Sigmoid colon (tissue), 7 donors: ENCODE results near the gene PHLPP1. TPM values are rescaled to one million over a fixed set of nuclear protein-coding genes. Genes with fewer than 3 reads are reported as not detected.

Experiments used
- DNase-seq: peaks from one replicate; pipeline ENCODE4 v3.0.0-alpha.2; 2019
- H3K27ac ChIP-seq, 4 donors: fragments of 200-600 bp; sonication (generic); one replicate each; pipeline ENCODE4 v1.5.1; 2016 to 2019; ENCODE audit warnings: mild to moderate bottlenecking in 1 of 4
- H3K27me3 ChIP-seq, 3 donors: fragments of 200-600 bp; sonication (generic); one replicate each; pipeline ENCODE4 v1.5.1; 2019; ENCODE audit warnings: mild to moderate bottlenecking in 1 of 3
- H3K36me3 ChIP-seq, 4 donors: fragments of 200-600 bp; sonication (generic); one replicate each; pipeline ENCODE4 v1.5.1; 2016 to 2019
- H3K4me1 ChIP-seq, 4 donors: fragments of 200-600 bp; sonication (generic); one replicate each; pipeline ENCODE4 v1.5.1; 2017 to 2019
- H3K4me3 ChIP-seq, 4 donors: fragments of 200-600 bp; sonication (generic); one replicate each; pipeline ENCODE4 v1.5.1; 2017 to 2019; ENCODE audit warnings: mild to moderate bottlenecking in 2 of 4, moderate library complexity in 1 of 4
- H3K9me3 ChIP-seq, 4 donors: fragments of 200-600 bp in 3 of 4; sonication (generic) in 3 of 4; one replicate each; pipeline versions ENCODE4 v1.5.1 to v1.6.1; 2013 to 2019
- CTCF ChIP-seq, 4 experiments: fragments of 450-650 bp in 3 of 4; fragments of 200-600 bp in 1 of 4; IDR thresholded peaks; one replicate each; pipeline ENCODE4 v1.5.1; 2016 to 2019; ENCODE audit warnings: antibody characterized with exemption in 4 of 4, mild to moderate bottlenecking in 3 of 4, moderate library complexity in 2 of 4
- EP300 ChIP-seq, 4 donors: sonication (generic); formaldehyde crosslinking; IDR thresholded peaks; one replicate each; pipeline ENCODE4 v1.6.1; 2017; ENCODE audit warnings: antibody characterized with exemption in 4 of 4
- POLR2A ChIP-seq, 2 donors: fragments of 450-650 bp; IDR thresholded peaks; one replicate each; pipeline ENCODE4 v1.6.1; 2016; ENCODE audit warnings: antibody characterized with exemption in 2 of 2, mild to moderate bottlenecking in 2 of 2, moderate library complexity in 2 of 2
- POLR2AphosphoS5 ChIP-seq, 4 donors: sonication (generic); formaldehyde crosslinking; IDR thresholded peaks; one replicate each; pipeline ENCODE4 v1.6.1; 2017; ENCODE audit warnings: antibody characterized with exemption in 4 of 4
- WGBS, 2 donors: extraction: QIAGEN DNeasy Blood & Tissue Kit; methylation state at CpG; one replicate each; pipeline ENCODE4 v1.1.7; 2013; 5-methylcytosine and 5-hydroxymethylcytosine counted together
- intact Hi-C: fragments of 100-400 bp; cut with DNase I; formaldehyde crosslinking; loops from one replicate; pipeline ENCODE4 v1.15.1; 2023
- polyA plus RNA-seq, 3 donors: library from polyadenylated mRNA; stranded (reverse); fragments of 200-250 nt; gene quantifications; one replicate each; pipeline ENCODE4 v1.2.3, GENCODE V29; 2013
- total RNA-seq, 4 donors: library from RNA; depleted of rRNA; stranded (reverse); fragments of >200 nt; gene quantifications; one replicate each; pipeline ENCODE4 v1.1.0, GENCODE V29; 2016
- donor health status: healthy with polysubstance abuse.
- donor health status: Bipolar disorder and iron deficiency.
- donor health status: healthy.

PHLPP1 gene
- total and polyA plus RNA-seq, 7 donors = 4.2 to 18.6 (median 7.1) TPM

- WGBS, 2 donors = 80 to 83% methylated on average over 12 of the region's 12 CpGs
- no peak overlapping the region for H3K27ac ChIP-seq
- H3K4me1 ChIP-seq = peaks cover 0 to 60% (median 46%) of the 10 kb centered on the region in 4 donors
- no peak for TF ChIP-seq POLR2AphosphoS5 (IDR thresholded peaks at IDR 0.05)
- no peak for TF ChIP-seq CTCF (IDR thresholded peaks at IDR 0.05)
- no peak for TF ChIP-seq POLR2A (IDR thresholded peaks at IDR 0.05)
- no peak for TF ChIP-seq EP300 (IDR thresholded peaks at IDR 0.05)
- intact Hi-C loops = loop anchor here (2.0 kb wide), 1 partner anchor 70 kb away; no protein-coding TSS in a partner anchor
- no peaks in the 10 kb centered on the region for H3K36me3 ChIP-seq
- no peaks in the 10 kb centered on the region for H3K9me3 ChIP-seq
- no peaks in the 10 kb centered on the region for H3K27me3 ChIP-seq
- no peak overlapping the region for H3K4me3 ChIP-seq
- no peak for DNase-seq
Measured at GRCh38 chr18:62720766-62721613, 5.6 kb downstream of the PHLPP1 start.

GRCh38 chr18:62721839-62722795 lies 6.8 kb downstream of the PHLPP1 start:
- TF ChIP-seq CTCF (IDR thresholded peaks at IDR 0.05) (no peak), POLR2AphosphoS5 (IDR thresholded peaks at IDR 0.05) (no peak), POLR2A (IDR thresholded peaks at IDR 0.05) (no peak), EP300 (IDR thresholded peaks at IDR 0.05) (no peak)
- no peak for DNase-seq
- peak overlapping the region in 1 of 4 donors; percentile 36 for H3K27ac ChIP-seq
- intact Hi-C loops = loop anchor here (2.0 kb wide), 1 partner anchor 69 kb away; no protein-coding TSS in a partner anchor
- no peaks in the 10 kb centered on the region for H3K9me3 ChIP-seq
- 90 to 95% methylated on average over 8 of the region's 8 CpGs for WGBS, 2 donors
- H3K27me3 ChIP-seq = no peaks in the 10 kb centered on the region
- no peaks in the 10 kb centered on the region for H3K36me3 ChIP-seq
- peaks cover 0 to 60% (median 46%) of the 10 kb centered on the region in 4 donors for H3K4me1 ChIP-seq
- no peak overlapping the region for H3K4me3 ChIP-seq

- H3K36me3 ChIP-seq = no peaks in the 10 kb centered on the region
- H3K9me3 ChIP-seq = no peaks in the 10 kb centered on the region
- no peak for DNase-seq
- no peak overlapping the region for H3K4me3 ChIP-seq
- no peak for TF ChIP-seq EP300 (IDR thresholded peaks at IDR 0.05)
- no peak for TF ChIP-seq POLR2AphosphoS5 (IDR thresholded peaks at IDR 0.05)
- TF ChIP-seq POLR2A (IDR thresholded peaks at IDR 0.05) = no peak
- TF ChIP-seq CTCF (IDR thresholded peaks at IDR 0.05) = no peak
- WGBS, 2 donors = 79 to 87% methylated on average over 5 of the region's 5 CpGs
- intact Hi-C loops = no loop called here
- no peaks in the 10 kb centered on the region for H3K27me3 ChIP-seq
- peak overlapping the region in 3 of 4 donors; percentile 27 to 49 (median 30) for H3K27ac ChIP-seq
- H3K4me1 ChIP-seq = peaks cover 0 to 46% (median 32%) of the 10 kb centered on the region in 4 donors
Measured at GRCh38 chr18:62723666-62724281, 8.4 kb downstream of the PHLPP1 start.

- Histone ChIP-seq H3K4me3 (no peak overlapping the region), H3K27ac (no peak overlapping the region), H3K4me1 (peaks cover 0 to 34% (median 19%) of the 10 kb centered on the region in 4 donors), H3K27me3 (no peaks in the 10 kb centered on the region), H3K9me3 (no peaks in the 10 kb centered on the region), H3K36me3 (no peaks in the 10 kb centered on the region)
- no peak for TF ChIP-seq POLR2A (IDR thresholded peaks at IDR 0.05)
- TF ChIP-seq CTCF (IDR thresholded peaks at IDR 0.05) = no peak
- no peak for TF ChIP-seq POLR2AphosphoS5 (IDR thresholded peaks at IDR 0.05)
- TF ChIP-seq EP300 (IDR thresholded peaks at IDR 0.05) = no peak
- intact Hi-C loops = no loop called here
- DNase-seq = no peak
- WGBS, 2 donors = 60 to 63% methylated on average over 3 of the region's 3 CpGs
Measured at GRCh38 chr18:62725896-62726295, 10.6 kb downstream of the PHLPP1 start.
